ENCODE data around the gene TPD52L2.

The TPD52L2 gene

GRCh38 chr20:63864978-63865640 is at the start of gene TPD52L2:
TPD52L2 (plus strand) TSS chr20:63865270; CDS start chr20:63865366, 96 bp downstream.
- DNase-seq: peak; percentile 99

GRCh38 chr20:63815615-63816253 is 49.3 kb upstream of the TPD52L2 start:
- no peak for DNase-seq

- DNase-seq: no peak
These were observed 45.7 kb upstream of the TPD52L2 start for GRCh38 chr20:63819224-63819921.

- no peak for DNase-seq
These were observed 43.3 kb upstream of the TPD52L2 start for GRCh38 chr20:63821811-63822210.

GRCh38 chr20:63822276-63822696 is 42.8 kb upstream of the TPD52L2 start:
- no peak for DNase-seq

- DNase-seq: no peak
These were observed 41.3 kb upstream of the TPD52L2 start for GRCh38 chr20:63823691-63824311.

GRCh38 chr20:63825331-63826118 is 39.5 kb upstream of the TPD52L2 start:
- DNase-seq: no peak

- DNase-seq: no peak
These were observed 38.3 kb upstream of the TPD52L2 start for GRCh38 chr20:63826753-63827152.

GRCh38 chr20:63828124-63828523 is 36.9 kb upstream of the TPD52L2 start:
- DNase-seq: no peak

- no peak for DNase-seq
These were observed 36.5 kb upstream of the TPD52L2 start for GRCh38 chr20:63828545-63828944.

- DNase-seq: no peak
These were observed 36.1 kb upstream of the TPD52L2 start for GRCh38 chr20:63828951-63829350.

- no peak for DNase-seq
These were observed 35.5 kb upstream of the TPD52L2 start for GRCh38 chr20:63829603-63829944.

- no peak for DNase-seq
These were observed 34.9 kb upstream of the TPD52L2 start for GRCh38 chr20:63829945-63830835.

GRCh38 chr20:63830841-63831588 is 34.1 kb upstream of the TPD52L2 start, which contains the start of gene ZBTB46:
ZBTB46 (minus strand) TSS chr20:63831264; CDS start chr20:63790757, 40,507 bp downstream.
- DNase-seq: peak; percentile 11

GRCh38 chr20:63831646-63831992 is 33.5 kb upstream of the TPD52L2 start:
- no peak for DNase-seq

- DNase-seq: no peak
These were observed 32.9 kb upstream of the TPD52L2 start for GRCh38 chr20:63831993-63832686.

GRCh38 chr20:63833776-63834490 is 31.1 kb upstream of the TPD52L2 start:
- DNase-seq: no peak

GRCh38 chr20:63834491-63834880 is 30.6 kb upstream of the TPD52L2 start:
- no peak for DNase-seq

- no peak for DNase-seq
These were observed 29.8 kb upstream of the TPD52L2 start for GRCh38 chr20:63835021-63835858.
